Stimulated activated CD4-positive, alpha-beta T cell treated with anti-CD3 and anti-CD28 coated beads, Interleukin-4, amount 100 ng/mL, for 1 hour (primary cell): Measurements from ENCODE around the gene TM4SF5.
A peak's percentile ranks its signal among the peaks of the same experiment; 100 is the strongest.

Source experiments
- DNase-seq: peaks from one replicate; pipeline ENCODE4 v3.0.0-alpha.2; 2020

Gene TM4SF5, protein sequence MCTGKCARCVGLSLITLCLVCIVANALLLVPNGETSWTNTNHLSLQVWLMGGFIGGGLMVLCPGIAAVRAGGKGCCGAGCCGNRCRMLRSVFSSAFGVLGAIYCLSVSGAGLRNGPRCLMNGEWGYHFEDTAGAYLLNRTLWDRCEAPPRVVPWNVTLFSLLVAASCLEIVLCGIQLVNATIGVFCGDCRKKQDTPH

DNA sequence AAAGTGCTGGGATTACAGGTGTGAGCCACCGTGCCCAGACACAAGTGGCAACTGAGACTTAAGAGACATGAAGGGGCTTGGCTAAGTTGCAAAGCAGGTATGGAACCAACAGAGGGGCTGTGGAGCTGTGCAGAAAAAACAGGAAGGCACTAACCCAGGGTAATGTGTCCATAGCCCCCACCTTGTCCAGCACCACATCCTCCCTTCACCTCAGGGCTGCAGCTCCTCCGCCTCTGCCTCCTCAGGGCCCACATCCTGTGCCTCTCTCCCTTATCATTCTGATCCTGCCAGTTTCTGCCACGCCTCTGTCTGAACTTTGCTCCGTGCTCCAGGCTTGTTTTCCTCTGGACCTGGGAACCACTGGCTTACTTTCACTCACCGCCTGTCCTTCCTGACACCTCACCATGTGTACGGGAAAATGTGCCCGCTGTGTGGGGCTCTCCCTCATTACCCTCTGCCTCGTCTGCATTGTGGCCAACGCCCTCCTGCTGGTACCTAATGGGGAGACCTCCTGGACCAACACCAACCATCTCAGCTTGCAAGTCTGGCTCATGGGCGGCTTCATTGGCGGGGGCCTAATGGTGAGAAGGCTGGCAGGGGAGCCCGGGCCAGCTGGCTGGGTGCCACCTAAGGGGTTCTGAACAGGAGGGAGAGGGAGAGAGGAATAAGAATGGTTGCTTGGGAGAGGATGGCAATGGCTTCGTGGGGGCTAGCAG is at the start of gene TM4SF5:
TM4SF5 (plus strand) TSS at position 368 of the 716 bp plus-strand sequence; CDS start at position 405, 37 bp downstream.
- DNase-seq: no peak

DNA sequence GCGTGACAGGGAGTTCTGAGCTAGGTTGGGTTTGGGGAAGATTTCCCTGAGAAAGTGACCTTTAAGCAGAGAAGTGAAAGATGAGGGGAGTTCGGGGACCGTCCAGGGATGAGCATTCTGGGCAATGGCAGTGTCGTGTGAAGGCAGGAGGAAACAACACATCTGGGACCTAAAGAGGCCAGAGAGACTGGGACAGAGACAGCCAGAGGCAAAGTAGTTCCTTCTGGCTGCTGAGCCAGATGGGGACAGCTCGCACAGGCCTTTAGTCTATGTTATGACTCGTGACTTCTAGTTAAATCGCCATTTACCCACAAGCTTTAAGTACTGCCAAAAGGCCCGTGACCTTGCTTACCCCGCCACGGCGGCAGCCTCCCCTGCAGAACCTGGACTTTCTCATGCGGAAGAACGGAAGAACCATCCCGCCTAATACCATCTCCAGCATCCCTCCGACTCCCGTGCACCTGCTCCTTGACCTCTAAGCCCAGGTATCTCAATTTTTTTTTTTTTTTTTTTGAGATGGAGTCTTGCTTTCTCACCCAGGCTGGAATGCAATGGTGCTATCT is 48.9 kb upstream of the TM4SF5 start:
- DNase-seq: no peak

DNA sequence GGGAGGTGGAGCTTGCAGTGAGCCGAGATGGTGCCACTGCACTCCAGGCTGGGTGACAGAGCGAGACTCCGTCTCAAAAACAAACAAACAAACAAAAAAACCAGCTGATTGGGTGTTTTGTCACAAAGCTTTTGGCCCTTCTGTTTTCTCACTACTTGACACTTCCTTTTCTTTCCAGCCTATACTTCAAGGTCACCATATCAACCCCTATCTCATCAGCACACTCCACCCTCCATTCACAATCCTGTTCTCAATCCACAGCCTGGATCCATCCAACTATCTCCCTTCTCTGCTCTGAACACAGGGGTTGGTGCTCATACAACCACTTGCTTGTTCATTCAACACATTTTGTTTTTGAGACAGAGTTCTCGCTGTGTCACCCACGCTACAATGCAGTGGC is 47.0 kb upstream of the TM4SF5 start:
- DNase-seq: no peak

DNA sequence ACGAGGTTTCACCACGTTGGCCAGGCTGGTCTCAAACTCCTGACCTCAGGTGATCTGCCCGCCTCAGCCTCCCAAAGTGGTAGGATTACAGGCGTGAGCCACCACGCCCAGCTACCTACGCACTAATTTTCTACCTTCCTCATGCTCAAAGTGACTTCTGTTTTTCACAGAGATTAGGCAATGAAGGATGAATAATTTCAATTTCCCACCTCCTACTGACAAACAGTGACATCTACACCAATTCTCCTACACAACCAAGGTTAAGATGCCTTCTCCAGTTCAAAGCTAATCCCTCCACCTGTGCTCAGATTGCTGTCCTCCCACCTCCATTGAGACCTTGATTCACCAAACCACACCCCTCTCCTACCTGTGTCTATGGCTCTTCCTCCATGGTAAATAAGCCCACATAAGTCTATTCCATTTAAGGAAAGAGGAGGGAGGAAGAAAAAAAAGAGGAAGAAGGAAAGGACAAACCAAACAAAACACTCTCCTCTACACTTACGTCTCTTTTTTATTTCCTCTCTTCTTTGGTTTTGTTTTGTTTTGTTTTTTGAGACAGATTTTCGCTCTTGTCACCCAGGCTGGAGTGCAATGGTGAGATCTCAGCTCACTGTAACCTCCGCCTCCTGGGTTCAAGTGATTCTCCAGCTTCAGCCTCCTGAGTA is 45.9 kb upstream of the TM4SF5 start:
- no peak for DNase-seq

DNA sequence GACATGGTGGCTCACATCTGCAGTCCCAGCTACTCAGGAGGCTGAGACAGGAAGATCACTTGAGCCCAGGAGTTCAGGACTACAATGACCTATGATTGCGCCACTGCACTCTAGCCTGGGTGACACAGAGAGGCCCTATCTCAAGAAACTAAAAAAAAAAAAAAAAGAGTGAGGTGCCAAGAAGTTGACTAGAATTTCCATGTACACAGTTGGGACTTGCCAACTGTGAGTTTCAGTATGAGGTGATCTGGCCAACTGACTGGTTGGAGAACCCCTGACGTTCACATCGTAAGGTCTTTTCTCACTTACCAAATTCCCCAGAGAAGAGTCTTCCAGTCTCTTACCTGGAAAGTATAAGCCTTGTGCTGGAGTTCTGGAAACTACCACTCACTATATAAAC is 43.6 kb upstream of the TM4SF5 start:
- DNase-seq: no peak

DNA sequence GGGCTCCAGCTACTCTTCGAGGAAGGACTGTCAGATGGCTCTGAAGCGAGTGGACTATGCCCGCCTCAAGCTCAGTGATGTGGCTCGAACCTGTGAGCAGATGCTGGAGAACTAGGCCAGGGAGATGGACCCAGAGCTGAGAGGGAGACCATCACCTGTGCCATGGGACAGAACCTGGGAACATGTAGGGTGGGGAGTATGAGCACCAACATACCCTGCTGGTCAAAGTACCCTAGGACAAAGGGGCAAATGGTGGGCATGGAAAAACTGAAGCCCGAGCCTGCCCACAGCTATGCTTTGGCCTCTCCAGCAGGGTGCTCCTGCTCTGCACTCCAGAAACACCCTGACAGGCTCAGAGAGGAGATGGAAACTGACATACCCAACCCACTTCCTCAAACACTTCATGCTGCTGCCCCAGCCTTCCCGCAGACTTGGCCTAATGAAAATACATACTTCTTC is 38.6 kb upstream of the TM4SF5 start:
- DNase-seq: no peak

DNA sequence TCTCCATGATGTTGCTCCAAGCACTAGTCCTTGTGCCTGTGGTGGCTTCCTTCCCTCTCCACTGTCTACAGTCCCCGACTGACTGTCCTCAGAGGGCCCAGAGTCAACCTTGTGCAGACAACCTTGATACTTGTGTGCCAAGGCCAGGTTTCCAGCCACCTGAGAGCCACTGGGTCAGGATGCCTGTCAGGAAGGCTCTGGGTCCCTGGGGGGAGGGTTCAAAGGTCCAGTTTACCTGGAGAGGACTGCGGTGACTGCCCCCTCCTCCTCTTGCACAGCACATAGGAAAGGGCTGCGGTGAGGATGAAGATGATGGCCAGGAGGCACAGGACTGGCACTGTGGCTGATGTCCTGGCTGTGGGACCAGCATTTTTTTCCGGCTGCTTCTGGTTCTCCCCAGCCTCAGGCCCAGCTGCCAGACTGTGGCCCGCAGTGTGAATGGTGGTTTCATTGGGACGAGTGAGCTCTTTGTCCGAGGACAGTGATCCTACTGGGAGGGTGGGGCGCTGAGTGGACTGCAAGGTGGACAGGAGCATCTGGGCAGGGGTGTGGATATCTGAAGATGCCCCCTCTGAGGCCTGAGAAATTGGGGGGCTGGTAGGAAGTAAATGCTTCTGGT is 36.7 kb upstream of the TM4SF5 start:
- no peak for DNase-seq

DNA sequence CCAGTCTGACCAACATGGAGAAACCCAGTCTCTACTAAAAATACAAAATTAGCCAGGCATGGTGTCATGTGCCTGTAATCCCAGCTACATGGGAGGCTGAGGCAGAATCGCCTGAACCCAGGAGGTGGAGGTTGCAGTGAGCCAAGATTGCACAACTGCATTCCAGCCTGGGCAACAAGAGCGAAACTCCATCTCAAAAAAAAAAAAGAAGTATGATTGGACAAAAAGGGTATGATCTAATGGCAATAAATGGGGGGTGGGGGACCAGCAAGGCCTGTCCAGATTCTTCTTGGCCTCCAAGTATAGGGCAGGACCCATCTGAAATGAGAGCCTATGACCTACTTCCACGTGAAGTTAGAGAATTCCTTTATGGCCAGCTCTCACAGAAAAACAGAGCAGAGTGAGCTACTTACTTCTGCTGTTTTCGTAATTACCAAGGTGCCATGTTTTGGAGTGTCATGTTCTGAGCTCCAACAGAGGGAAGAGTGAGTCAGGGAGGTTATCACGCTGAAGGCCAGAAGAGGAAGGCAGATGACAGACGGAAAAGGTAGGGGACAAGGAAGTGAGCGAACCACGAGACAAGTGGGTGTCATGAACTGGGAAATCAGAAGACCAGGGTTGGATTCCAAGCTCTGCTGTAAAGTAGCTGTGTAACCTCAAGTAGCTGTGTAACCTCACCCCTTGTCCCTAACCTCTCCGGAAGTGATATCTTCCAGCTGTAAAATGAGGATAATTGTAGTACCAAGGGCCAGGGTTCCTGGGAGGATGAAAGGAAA is 35.6 kb upstream of the TM4SF5 start:
- DNase-seq: no peak

DNA sequence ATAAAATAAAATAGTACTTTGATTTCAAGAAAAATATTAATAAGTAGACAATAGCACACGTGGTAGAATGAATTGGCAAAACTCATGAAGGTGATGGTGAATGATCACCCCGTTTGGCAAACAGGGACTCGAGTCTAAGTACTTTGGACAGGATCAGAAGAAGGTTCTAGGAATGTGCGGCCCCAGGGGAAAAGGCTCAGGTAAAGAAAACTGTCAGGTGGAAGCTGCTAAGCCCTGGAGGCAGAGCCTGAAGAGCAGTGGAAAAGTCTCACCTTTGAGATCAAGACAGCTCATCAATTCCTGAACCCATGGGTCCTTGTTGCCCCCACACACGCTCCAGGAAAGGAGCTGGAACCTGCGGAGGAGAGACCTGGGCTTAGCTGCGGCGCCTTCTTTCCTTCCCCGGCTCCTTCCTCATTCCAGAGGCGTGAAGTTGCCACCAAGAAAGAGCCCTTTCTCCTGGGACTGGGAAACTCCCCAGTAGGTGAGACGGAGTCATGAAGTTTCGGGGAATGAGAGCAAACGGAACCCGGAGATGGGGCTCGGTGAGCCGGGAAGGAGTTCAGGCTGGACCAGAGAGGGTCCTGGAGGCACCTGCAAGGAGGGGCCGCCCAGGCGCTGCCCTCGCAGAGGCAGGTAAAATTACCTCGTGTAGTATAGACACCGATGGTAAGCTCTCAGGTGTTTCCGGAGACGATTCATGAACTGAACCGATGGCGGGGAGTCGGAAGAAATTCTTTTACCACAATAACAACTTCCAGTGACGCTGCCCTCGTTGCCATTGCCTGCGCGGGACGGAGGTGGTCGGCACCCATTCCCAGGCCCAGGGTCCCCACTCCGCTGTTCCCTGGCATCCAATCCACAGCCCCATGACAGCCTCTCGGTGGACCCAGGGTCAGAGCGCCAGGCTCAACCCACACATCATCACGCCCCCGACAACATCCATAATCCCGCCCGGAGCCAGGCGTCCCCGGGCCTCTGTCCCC is 33.3 kb upstream of the TM4SF5 start:
- DNase-seq: no peak

DNA sequence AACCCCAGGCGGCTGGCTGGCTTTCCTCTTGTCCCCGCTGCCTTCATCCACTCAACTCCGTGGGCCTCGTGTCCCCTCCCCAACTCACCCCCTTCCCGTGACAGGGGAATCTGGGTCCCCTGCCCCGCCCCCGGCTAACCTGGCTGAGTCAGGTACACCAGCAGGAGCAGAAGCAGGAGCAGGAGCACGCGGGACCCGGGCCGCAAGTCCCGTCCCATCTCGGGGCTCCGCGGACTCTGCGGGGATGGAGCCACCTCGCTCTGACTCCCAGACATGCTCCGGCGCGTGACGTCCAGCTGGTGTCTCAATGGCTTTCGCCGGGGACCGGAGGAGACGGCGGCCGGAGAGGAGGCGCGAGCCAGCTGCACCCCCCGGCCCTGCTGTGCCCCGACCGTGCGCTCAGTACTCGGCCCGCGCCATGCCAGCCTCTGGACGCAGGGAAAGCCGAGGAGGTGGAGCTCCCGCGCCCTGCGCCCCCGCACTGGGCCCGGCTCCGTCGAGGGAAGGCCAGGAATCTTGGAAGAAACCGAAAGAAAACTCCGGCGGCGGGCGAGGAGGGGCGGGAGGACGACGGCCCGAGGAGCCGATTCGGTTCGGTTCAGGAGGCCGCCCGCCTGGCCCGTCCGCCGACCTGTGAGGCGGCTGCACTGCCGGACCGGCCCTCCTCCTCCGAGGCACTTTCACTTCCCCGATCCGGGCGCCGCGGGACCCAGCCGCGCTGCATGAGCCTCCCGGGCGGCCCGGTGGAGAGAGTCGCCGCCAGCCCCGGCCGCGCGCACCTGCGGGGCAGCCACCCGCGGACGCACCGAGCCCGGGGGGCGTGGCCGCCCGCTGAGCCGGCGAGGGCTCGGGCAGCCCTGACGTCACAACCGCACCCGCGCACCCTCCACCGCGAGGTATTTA is 32.3 kb upstream of the TM4SF5 start, which contains the start of the genes CXCL16 and ZMYND15:
CXCL16 (minus strand) TSS at position 807 of the 903 bp plus-strand sequence; CDS start at position 218, 589 bp downstream.
ZMYND15 (plus strand) TSS at position 712 of the 903 bp plus-strand sequence. CDS start 716 bp downstream, outside the sequence.
- DNase-seq: peak; percentile 47

DNA sequence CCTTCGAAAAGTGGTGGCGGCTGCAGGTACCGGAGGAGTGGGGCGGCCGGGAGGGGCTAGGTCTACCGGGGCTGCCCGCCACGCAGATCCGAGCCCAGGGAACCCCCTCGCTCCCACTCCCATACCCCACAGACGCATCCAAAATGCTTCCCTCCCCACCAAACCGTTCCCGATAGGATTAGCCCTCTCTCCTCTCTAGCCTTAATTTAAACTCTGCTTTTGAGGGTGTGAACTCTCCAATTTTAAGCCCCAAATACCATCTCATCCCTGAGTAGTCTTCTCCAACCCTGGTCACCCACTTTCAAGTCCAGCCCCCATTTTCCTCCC is 31.7 kb upstream of the TM4SF5 start:
- DNase-seq: no peak

DNA sequence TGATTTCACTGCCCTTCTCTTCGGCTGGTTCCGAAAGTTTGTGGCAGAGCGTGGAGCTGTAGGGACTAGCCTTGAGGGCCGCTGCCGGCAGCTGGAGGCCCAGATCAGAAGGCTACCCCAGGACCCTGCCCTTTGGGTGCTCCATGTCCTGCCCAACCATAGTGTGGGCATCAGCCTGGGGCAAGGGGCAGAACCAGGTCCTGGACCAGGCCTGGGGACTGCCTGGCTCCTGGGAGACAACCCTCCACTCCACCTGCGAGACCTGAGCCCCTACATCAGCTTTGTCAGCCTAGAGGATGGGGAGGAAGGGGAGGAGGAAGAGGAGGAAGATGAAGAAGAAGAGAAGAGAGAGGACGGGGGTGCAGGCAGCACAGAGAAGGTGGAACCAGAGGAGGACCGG is 31.1 kb upstream of the TM4SF5 start:
- DNase-seq: no peak

DNA sequence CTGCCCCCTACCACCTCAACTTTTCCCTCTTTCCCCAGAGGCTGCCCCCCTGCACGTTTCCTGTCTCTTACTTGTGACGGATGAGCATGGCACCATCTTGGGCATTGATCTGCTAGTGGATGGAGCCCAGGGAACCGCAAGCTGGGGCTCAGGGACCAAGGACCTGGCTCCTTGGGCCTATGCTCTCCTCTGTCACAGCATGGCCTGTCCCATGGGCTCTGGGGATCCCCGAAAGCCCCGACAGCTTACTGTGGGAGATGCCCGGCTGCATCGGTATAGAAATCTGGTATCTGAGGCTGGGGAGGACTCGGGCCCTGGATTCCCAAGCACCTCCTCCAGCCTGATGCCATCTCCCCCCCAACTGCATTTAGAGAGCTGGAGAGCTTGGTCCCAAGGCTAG is 30.1 kb upstream of the TM4SF5 start:
- DNase-seq: no peak

DNA sequence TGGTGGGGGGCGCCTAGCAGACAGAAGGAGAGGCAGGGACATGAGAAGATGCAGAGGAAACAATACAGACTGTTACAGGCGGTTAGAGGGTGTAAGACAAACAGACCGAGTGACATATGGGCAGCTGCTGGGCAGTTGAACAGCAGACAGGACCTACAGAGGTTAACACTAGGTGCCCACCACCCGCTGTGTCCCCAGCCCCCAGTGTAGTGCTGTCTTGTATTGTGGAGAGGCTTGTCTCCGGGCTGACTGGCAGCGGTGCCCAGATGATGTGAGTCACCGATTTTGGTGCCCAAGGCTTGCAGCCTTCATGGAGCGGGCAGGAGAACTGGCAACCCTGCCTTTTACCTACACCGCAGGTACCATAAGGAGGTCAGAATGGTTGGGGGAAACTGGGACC is 29.6 kb upstream of the TM4SF5 start:
- no peak for DNase-seq

DNA sequence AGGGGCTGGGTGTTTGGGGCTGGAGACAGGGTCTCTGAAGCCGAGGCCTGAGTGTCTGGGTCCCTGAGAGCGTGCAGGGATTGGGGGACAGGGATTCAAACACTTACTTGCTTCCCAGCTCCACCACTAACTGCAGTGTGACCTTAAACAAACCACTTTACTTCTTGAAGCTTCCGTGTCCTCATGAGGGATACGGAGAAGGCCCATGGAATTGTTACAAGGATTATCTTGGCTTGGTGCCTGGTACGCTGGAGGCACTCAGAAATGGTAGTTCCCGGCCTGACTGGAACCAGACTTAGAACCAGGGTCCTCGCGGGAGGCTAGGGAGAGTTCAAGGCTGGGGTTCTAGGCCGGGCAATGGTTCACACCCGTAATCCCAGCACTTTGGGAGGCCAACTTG is 29.1 kb upstream of the TM4SF5 start:
- no peak for DNase-seq

DNA sequence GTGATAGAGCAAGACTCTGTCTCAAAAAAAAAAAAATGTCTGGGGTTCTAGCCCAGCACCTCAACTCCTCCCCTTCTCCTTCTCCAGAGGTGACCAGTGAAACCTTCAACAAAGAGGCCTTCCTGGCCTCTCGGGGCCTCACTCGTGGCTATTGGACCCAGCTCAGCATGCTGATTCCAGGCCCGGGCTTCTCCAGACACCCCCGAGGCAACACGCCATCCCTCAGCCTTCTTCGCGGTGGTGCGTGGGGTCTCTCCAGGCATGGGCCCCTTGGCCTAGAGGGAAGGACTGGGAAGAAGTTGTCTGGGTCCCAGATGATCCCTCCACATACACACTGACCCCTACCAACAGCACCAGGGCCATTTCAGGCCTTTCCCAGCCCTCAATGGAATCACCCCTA is 28.5 kb upstream of the TM4SF5 start:
- DNase-seq: no peak

DNA sequence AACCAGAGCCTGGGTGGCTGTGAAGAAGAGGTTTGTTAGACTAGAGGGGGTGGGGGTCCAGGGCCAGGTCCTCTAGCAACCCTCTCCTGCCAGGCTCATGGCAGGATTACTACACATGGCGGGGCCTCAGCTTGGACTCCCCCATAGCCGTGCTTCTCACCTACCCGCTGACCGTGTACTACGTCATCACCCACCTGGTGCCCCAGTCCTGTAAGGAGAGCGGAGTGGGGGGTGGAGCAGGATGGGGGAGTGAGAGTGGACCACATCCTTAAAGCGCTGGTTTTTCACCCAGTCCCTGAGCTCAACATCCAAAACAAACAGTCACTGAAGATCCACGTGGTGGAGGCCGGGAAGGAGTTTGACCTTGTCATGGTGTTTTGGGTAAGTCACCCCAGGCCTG is 27.8 kb upstream of the TM4SF5 start:
- DNase-seq: no peak

DNA sequence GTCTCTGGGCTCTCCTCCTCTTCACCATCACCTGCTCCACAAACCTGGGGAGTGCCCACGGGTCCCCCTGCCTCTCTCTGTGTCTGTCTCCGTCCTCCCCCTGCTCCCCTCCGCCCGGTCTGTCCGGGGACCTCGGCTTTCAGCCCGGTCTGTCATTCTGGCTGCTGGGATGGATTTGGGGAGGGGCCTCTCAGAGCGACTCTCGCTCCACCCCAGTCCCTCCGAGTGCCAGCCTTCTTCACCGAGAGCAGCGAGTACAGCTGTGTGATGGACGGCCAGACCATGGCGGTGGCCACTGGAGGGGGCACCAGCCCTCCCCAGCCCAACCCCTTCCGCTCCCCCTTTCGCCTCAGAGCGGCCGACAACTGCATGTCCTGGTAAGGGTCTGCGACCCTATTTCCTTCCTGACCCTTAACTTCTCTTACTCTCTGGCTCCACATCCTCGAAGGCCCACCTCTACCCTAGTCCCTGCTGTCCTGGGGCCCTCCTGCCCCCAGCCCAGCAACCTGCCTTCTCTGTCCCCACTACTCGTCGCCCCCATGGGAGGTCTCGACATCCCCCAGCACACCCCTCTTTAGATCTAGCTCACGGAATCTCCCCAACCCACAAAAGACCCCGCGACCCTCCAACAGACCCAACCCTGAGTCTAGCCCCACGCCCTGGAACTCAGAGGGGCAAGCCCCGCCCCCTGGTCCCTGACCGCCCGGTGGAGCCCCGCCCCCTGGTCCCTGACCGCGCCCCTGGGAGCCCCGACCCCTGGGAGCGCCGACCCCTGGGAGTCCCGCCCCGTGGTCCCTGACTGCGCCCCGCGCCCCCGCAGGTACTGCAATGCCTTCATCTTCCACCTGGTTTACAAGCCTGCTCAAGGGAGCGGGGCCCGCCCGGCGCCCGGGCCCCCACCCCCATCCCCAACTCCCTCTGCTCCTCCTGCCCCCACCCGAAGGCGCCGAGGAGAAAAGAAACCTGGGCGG is 26.4 kb upstream of the TM4SF5 start:
- no peak for DNase-seq

DNA sequence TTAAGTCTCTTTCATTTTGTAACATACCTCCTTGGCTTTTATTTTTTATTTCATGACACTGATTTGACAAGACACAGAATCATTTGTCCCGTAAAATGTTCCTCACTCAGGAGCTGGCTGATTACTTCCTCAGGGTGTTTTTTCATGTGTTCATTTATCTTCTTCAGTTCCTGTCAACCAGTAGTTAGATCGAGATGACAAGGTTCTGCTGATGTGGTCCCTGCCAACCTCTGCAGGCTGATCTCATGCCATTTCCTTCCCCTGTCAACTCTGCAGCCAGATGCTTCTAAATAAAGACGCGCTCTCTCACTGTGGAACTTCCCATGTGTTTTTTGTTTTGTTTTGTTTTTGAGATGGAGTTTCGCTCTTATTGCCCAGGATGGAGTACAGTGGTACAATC is 23.8 kb upstream of the TM4SF5 start:
- no peak for DNase-seq
